BLaER1 treated with 17β-estradiol and CSF1 and Interleukin-3, amounts not matched to agents 10 nM and 100 nM (cell line): ENCODE data around the gene ZCCHC7.
"Not testable (repeated sequence)": the region's sequence is repeated elsewhere in the genome, so short reads cannot be mapped to it uniquely, and the experiment has no call there.

Experiments used
- H3K27ac ChIP-seq, 11 experiments: shearing (Covaris generic); formaldehyde crosslinking; 2 replicates each; pipeline ENCODE4 v1.8.1; 2022
- H3K27me3 ChIP-seq, 11 experiments: shearing (Covaris generic); formaldehyde crosslinking; 2 replicates each; pipeline ENCODE4 v1.8.1; 2022
- H3K36me3 ChIP-seq, 11 experiments: shearing (Covaris generic); formaldehyde crosslinking; 2 replicates each; pipeline ENCODE4 v1.8.1; 2022
- H3K4me1 ChIP-seq, 10 experiments: shearing (Covaris generic); formaldehyde crosslinking; 2 replicates each; pipeline ENCODE4 v1.8.1; 2022
- H3K4me2 ChIP-seq, 11 experiments: shearing (Covaris generic); formaldehyde crosslinking; 2 replicates each; pipeline ENCODE4 v1.8.1; 2022
- H3K4me3 ChIP-seq, 10 experiments: shearing (Covaris generic); formaldehyde crosslinking; 2 replicates each; pipeline ENCODE4 v1.8.1; 2022
- H3K9ac ChIP-seq, 11 experiments: shearing (Covaris generic); formaldehyde crosslinking; 2 replicates each; pipeline ENCODE4 v1.8.1; 2022
- H3K9me3 ChIP-seq, 11 experiments: shearing (Covaris generic); formaldehyde crosslinking; replicated peaks in 1 of 11; 2 replicates each; pipeline ENCODE4 v1.8.1; 2022
- H4K20me1 ChIP-seq, 11 experiments: shearing (Covaris generic); formaldehyde crosslinking; 2 replicates each; pipeline ENCODE4 v1.8.1; 2022
- Cebpa-rat ChIP-seq, 11 experiments: shearing (Covaris generic); IDR thresholded peaks; 2 replicates each; pipeline ENCODE4 v1.8.1; 2022

ZCCHC7 gene

DNA sequence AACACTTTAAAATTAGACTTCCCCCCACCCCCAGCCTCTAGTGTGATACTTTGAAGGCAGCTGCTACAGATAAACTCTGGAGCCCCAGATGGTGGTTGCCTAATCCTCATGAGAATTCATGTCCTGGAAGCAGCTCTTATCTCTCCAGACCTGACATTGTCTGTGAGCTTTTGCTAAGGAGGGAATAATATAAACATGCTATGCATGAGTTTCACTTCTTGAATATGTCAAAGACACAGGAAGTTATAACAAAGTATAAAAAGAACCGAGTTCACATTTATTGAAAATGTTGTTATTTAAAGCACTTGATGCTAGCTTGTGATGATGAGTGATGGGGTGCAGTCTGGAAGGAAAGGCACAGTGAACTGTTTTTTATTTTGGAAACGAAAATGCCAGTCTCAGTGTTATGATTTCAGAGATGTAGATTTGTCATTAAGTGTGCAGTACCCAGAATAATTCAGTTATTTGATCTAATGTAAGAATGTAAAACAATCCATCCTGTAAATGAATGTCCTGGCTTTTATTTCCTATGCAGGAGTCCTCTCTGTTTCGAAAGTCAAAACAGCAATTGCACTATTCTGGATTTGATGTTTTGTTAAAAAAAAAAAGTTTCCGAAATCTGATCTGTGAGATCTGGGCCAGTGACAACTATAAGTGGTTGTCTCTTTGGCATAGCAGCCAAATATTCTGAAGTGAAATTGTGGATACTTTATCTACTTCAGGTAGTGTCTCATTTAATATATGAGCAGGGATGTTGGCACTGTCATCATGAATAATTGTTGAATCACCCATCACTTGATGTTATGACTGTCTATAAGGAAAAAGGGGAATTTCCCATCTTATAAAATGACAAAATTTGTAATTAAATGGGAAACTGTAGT is 77.0 kb downstream of the ZCCHC7 start:
- Histone ChIP-seq H4K20me1 (peaks cover 0 to 56% (median 0%) of the 10 kb centered on the region in 11 experiments; a peak in 3 of 22 replicates), H3K4me3 (peak overlapping the region in 9 of 10 experiments; percentile 21 to 48 (median 35); a peak in 15 of 20 replicates), H3K9me3 (peaks cover 0 to 8% (median 0%) of the 10 kb centered on the region in 11 experiments; a peak in 8 of 22 replicates), H3K27me3 (peaks cover 0 to 9% (median 0%) of the 10 kb centered on the region in 11 experiments; a peak in 1 of 22 replicates), H3K36me3 (peaks cover 0 to 51% (median 20%) of the 10 kb centered on the region in 11 experiments; a peak in 15 of 22 replicates), H3K4me1 (peaks cover 58 to 96% (median 87%) of the 10 kb centered on the region in 10 experiments), H3K4me2 (peak overlapping the region; percentile 76 to 94 (median 82)), H3K9ac (peak overlapping the region in 10 of 11 experiments; percentile 38 to 84 (median 74); a peak in 20 of 22 replicates), H3K27ac (peak overlapping the region; percentile 27 to 94 (median 87); a peak in 21 of 22 replicates)
- peak in 10 of 11 experiments; percentile 14 to 90 (median 70); a peak in 13 of 22 replicates for TF ChIP-seq Cebpa-rat (IDR thresholded peaks at IDR 0.05)

DNA sequence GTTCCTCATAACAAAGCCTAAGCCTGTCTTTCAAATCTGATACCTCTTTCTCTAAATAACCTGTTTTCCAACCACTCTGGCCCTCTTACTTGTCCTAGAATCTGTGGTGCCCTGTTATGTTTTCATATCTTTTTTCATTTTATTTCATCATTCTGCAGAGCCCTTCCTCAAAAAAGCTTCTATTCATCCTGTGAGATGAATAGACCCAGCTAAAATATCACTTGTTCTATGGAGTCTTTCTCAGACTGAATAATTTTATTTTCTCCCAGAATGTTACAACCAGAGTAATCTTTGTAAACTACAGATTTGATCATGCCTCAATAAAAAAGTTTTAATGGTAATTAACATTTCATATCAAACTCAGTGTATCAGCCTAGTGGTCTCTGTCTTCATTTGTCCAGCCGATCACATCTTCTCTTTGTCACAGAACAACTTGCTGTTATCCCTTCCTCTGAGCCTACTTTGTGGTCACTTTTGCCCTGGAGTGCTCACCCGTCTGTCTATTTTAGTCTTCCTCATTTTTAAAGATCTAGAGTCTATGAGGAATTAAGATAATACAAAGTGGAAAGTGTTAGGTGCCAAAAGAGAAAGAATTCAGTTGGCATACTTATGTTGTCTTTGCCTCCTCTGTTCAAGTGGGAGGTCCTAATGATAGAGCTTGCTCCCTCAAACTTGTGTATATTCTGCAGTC is 77.8 kb downstream of the ZCCHC7 start:
- Histone ChIP-seq H4K20me1 (peaks cover 0 to 56% (median 0%) of the 10 kb centered on the region in 11 experiments; a peak in 3 of 22 replicates), H3K36me3 (peaks cover 5 to 58% (median 28%) of the 10 kb centered on the region in 11 experiments; a peak in 18 of 22 replicates), H3K4me2 (peak overlapping the region; percentile 76 to 94 (median 82)), H3K27ac (peak overlapping the region; percentile 27 to 94 (median 87); a peak in 21 of 22 replicates), H3K27me3 (peaks cover 0 to 9% (median 0%) of the 10 kb centered on the region in 11 experiments; a peak in 1 of 22 replicates), H3K9ac (peak overlapping the region in 10 of 11 experiments; percentile 13 to 84 (median 74); a peak in 19 of 22 replicates), H3K9me3 (peaks cover under 1 to 16% (median 8%) of the 10 kb centered on the region in 11 experiments; a peak in 14 of 22 replicates), H3K4me1 (peaks cover 56 to 90% (median 79%) of the 10 kb centered on the region in 10 experiments), H3K4me3 (peak overlapping the region in 8 of 10 experiments; percentile 21 to 48 (median 36); a peak in 13 of 20 replicates)
- no peak for TF ChIP-seq Cebpa-rat (IDR thresholded peaks at IDR 0.05)

DNA sequence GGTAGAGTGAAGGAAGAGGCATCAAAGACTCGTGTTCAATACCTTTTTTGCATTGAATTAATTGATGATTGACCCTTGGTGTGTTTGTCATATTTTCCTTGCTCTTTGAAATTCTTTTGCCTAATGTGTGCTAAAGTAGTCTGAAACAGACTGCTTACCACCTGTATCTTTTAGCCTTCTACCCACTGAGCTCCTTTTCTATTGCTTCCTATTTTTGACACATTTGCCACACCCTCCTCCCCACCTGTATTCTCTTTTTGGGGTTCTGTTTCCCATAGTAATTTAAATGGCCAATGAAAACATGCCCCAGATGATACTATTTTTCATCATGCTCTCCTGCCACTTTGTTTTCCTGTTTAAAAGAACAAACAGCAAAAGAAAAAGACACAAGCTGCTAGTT is 78.5 kb downstream of the ZCCHC7 start:
- TF ChIP-seq Cebpa-rat (IDR thresholded peaks at IDR 0.05) = no peak
- Histone ChIP-seq H3K9ac (peak overlapping the region in 9 of 11 experiments; percentile 68 to 84 (median 74); a peak in 17 of 22 replicates), H4K20me1 (peaks cover 0 to 51% (median 0%) of the 10 kb centered on the region in 11 experiments; a peak in 3 of 22 replicates), H3K36me3 (peaks cover 11 to 58% (median 31%) of the 10 kb centered on the region in 11 experiments; a peak in 20 of 22 replicates), H3K4me2 (peak overlapping the region; percentile 76 to 94 (median 82)), H3K27me3 (peaks cover 0 to 9% (median 0%) of the 10 kb centered on the region in 11 experiments; a peak in 1 of 22 replicates), H3K4me3 (peak overlapping the region in 4 of 10 experiments; percentile 30 to 45 (median 36); a peak in 6 of 20 replicates), H3K9me3 (peaks cover 7 to 22% (median 14%) of the 10 kb centered on the region in 11 experiments; a peak in 20 of 22 replicates), H3K27ac (peak overlapping the region in 10 of 11 experiments; percentile 68 to 94 (median 87); a peak in 19 of 22 replicates), H3K4me1 (peaks cover 56 to 83% (median 73%) of the 10 kb centered on the region in 10 experiments)

GRCh38 chr9:37200433-37201005 is 80.1 kb downstream of the ZCCHC7 start:
- H3K27me3 ChIP-seq = peaks cover 0 to 3% (median 0%) of the 10 kb centered on the region in 11 experiments; a peak in 1 of 22 replicates
- H3K9ac ChIP-seq = peak overlapping the region in 8 of 11 experiments; percentile 5 to 84 (median 74); a peak in 10 of 22 replicates
- H3K4me2 ChIP-seq = peak overlapping the region; percentile 47 to 94 (median 82)
- H3K36me3 ChIP-seq = peaks cover 12 to 62% (median 44%) of the 10 kb centered on the region in 11 experiments; a peak in 20 of 22 replicates
- peaks cover 45 to 71% (median 65%) of the 10 kb centered on the region in 10 experiments for H3K4me1 ChIP-seq
- peak overlapping the region in 9 of 11 experiments; percentile 81 to 94 (median 87); a peak in 18 of 22 replicates for H3K27ac ChIP-seq
- peaks cover 0 to 50% (median 5%) of the 10 kb centered on the region in 11 experiments; a peak in 6 of 22 replicates for H4K20me1 ChIP-seq
- peaks cover 14 to 27% (median 21%) of the 10 kb centered on the region in 11 experiments; a peak in 20 of 22 replicates for H3K9me3 ChIP-seq
- H3K4me3 ChIP-seq = peak overlapping the region in 1 of 10 experiments; percentile 9; a peak in 1 of 20 replicates
- no peak for TF ChIP-seq Cebpa-rat (IDR thresholded peaks at IDR 0.05)

- peaks cover 12 to 73% (median 51%) of the 10 kb centered on the region in 11 experiments; a peak in 21 of 22 replicates for H3K36me3 ChIP-seq
- no peak for TF ChIP-seq Cebpa-rat (IDR thresholded peaks at IDR 0.05)
- peaks cover 43 to 71% (median 66%) of the 10 kb centered on the region in 10 experiments for H3K4me1 ChIP-seq
- H4K20me1 ChIP-seq = peaks cover 0 to 43% (median 5%) of the 10 kb centered on the region in 11 experiments; a peak in 6 of 22 replicates
- peak overlapping the region in 6 of 11 experiments; percentile 19 to 94 (median 89); a peak in 10 of 22 replicates for H3K27ac ChIP-seq
- H3K4me2 ChIP-seq = peak overlapping the region in 6 of 11 experiments; percentile 3 to 94 (median 82); a peak in 11 of 22 replicates
- H3K9me3 ChIP-seq = peaks cover 14 to 27% (median 21%) of the 10 kb centered on the region in 11 experiments; a peak in 20 of 22 replicates
- no peak overlapping the region for H3K9ac ChIP-seq
- no peaks in the 10 kb centered on the region; a peak in 1 of 22 replicates for H3K27me3 ChIP-seq
- H3K4me3 ChIP-seq = no peak overlapping the region
These were observed 81.2 kb downstream of the ZCCHC7 start for GRCh38 chr9:37201581-37201980.

DNA sequence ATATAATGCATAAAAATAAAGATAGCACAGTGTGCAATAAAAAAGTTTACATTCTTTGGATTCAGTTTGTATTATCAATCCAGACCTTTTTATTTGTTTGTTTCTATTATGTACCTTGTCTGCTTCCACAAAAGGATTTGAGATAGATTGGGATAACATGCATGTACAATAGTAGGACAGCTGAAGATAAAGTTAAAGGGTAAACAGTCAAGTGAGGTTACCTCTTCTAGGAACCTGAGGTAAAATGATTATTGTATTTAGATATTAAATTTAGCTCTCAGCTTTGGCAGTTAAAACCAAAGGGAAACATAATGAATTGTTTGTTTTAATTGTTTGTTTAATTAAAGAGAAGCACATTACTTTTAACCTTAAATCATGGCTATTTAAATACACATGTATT is 81.7 kb downstream of the ZCCHC7 start:
- no peak for TF ChIP-seq Cebpa-rat (IDR thresholded peaks at IDR 0.05)
- Histone ChIP-seq H3K27ac (peak overlapping the region in 6 of 11 experiments; percentile 2 to 94 (median 87); a peak in 7 of 22 replicates), H3K4me2 (peak overlapping the region in 2 of 11 experiments; percentile 76 to 90; a peak in 2 of 22 replicates), H3K4me3 (no peak overlapping the region), H3K9ac (no peak overlapping the region), H4K20me1 (peaks cover 0 to 39% (median 5%) of the 10 kb centered on the region in 11 experiments; a peak in 6 of 22 replicates), H3K27me3 (no peaks in the 10 kb centered on the region; a peak in 1 of 22 replicates), H3K36me3 (peaks cover 12 to 78% (median 57%) of the 10 kb centered on the region in 11 experiments; a peak in 21 of 22 replicates), H3K4me1 (peaks cover 38 to 73% (median 68%) of the 10 kb centered on the region in 10 experiments), H3K9me3 (peaks cover 14 to 27% (median 21%) of the 10 kb centered on the region in 11 experiments; a peak in 20 of 22 replicates)

DNA sequence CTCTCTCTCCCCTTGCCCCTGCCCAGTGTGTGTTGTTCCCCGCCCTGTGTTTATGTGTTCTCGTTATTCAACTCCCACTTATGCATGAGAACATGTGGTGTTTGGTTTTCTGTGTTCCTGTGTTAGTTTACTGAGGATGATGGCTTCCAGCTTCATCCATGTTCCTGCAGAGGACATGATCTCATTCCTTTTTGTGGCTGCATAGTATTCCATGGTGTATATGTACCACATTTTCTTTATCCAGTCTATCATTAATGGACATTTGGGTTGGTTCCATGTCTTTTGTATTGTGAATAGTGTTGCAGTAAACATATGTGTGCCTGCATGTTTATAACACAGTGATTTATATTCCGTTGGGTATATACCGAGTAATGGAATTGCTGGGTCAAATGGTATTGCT is 83.1 kb downstream of the ZCCHC7 start:
- H3K9me3 ChIP-seq = peaks cover 14 to 27% (median 21%) of the 10 kb centered on the region in 11 experiments; a peak in 20 of 22 replicates
- H3K27ac ChIP-seq = peak overlapping the region in 2 of 11 experiments; percentile 43 to 87; a peak in 1 of 22 replicates
- H3K4me1 ChIP-seq = peaks cover 29 to 75% (median 63%) of the 10 kb centered on the region in 10 experiments
- H3K9ac ChIP-seq, H3K27me3 ChIP-seq, H3K4me3 ChIP-seq: not testable (repeated sequence)
- H3K36me3 ChIP-seq = peaks cover 16 to 92% (median 65%) of the 10 kb centered on the region in 11 experiments; a peak in 21 of 22 replicates
- H3K4me2 ChIP-seq = 0 out of 22 replicates have a peak overlapping the region, but pooled peaks of 1 of the 11 experiments have one; percentile 8
- peaks cover 0 to 25% (median 4%) of the 10 kb centered on the region in 11 experiments; a peak in 6 of 22 replicates for H4K20me1 ChIP-seq
